GM19452 (cell line): ENCODE measurements around the gene PCDH9.

Source experiments
- ATAC-seq: cut with Tn5 transposase; IDR thresholded peaks from one replicate; pipeline ENCODE4 v1.9.1; 2021; ENCODE audit not compliant: unreplicated experiment

PCDH9 gene

DNA sequence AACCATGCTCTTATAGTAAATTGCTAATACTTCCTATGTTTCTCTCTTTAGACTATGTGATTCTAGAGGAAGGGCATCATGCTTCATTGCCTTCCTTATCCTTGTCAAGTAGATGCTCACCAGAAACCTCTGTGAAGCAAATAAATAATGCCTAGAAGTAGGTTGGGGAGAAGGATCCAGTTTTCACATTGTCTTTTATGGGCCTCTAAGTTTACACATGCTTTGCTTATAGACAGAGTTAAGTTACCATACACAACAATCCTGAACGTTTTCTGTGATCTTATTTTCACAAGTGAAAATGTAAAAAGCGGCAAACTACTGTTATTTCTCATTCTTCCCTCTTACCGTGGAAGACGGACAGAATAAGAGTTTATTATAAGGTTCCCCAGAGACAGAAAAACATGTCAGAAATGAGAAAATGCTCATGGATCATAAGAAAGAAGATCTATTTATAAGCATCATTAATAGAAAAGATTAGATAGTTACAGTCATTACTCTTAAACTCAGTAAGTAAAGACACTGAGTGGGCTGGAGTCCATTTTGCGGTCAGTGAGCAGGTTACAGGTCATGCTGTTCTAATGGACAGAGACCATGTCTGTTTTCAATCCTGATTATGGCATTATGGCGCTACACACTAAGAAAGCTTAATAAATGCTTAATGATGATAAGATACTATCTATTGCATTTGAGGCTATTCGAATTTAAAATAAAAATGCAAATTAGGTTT lies 723.9 kb downstream of the PCDH9 start:
- no peak for ATAC-seq

DNA sequence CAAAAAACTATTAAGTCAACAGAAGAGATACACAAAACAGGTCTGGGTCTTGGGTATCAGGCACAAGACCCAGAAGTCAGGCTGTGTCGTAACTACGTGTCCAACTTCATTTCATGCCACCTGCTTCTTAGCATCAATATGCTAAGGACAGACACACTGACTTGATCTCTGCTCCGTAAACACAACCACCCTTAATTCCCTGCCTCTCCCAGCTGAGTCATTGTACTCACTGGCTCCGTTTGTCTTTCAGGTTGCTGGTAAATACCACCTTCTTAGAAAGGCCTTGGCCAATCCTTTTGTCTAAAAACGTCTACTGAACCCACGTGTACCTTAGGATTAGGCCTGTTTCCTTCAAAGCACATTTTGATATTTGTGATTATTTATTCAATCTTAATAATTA lies 726.2 kb downstream of the PCDH9 start:
- ATAC-seq = no peak

DNA sequence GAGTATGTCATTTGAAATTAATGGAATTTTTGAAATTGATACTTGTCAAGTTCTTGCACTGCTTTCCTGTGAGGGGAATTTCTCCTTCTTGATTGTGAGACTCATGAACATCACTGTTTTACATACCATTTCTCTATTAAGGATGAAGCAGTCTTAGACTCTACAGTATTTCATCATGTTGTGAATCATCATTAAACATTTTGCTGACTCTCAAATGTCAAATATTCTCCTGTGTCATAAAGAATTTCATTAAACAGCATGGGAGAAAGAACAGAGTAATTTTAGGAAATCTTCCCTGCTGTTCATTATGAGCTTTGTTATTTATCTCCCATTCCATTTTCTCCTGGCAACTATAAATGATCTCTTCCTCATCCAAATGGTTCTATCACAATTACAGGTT lies 729.0 kb downstream of the PCDH9 start:
- ATAC-seq = no peak

DNA sequence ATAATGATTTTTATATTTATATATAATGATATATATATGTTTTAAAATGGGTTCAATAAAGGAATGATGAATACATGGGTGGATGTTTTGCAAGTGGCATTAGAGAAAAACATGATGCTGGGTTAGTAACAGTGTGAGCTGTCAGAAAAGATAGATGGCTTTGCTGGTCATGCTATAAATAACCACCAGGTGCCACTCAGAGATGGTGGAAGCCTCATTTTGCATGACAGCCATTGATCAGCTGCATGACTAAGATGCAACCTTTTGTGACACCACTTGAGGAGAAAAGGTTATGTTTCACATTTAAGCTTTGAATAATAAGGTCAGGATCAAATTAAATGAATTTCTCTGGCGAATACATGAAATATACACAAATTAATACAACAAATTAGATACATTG lies 737.7 kb downstream of the PCDH9 start:
- ATAC-seq = peak; percentile 83

DNA sequence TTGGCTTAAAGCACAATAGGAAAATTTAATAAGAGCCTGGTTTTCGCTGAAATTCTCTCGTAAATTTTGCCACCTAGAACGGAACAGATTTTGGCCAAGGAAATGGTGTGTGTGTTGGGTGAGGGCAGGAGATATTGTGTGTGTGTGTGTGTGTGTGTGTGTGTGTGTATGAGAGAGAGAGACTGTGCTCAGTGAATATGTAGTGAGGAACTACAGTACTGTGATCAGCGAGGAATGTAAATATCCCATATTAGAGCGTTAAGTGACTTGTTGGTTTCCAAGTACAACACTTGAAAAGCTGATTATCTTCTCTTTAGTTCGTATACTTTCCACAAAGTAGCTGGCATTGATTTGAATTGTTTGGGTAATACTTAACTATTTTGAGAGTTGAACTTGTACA lies 738.9 kb downstream of the PCDH9 start:
- ATAC-seq = no peak

DNA sequence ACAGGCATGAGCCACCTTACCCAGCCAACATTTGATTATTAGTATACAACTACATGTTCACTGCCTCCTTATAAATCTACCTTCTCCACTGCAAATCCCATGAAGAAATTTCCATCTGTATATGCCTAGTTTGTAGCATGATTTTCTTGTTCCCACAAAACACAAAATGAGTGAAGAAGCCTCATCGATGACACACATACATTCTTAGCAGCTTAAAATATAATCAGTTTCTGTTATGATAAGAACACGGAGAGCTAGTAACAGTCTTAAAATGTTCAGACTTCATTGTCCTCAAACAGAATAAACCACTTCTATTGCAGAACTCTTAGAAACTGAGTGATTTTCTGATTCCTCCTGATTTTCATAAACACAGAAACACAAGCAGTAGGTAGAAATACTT lies 740.5 kb downstream of the PCDH9 start:
- no peak for ATAC-seq

DNA sequence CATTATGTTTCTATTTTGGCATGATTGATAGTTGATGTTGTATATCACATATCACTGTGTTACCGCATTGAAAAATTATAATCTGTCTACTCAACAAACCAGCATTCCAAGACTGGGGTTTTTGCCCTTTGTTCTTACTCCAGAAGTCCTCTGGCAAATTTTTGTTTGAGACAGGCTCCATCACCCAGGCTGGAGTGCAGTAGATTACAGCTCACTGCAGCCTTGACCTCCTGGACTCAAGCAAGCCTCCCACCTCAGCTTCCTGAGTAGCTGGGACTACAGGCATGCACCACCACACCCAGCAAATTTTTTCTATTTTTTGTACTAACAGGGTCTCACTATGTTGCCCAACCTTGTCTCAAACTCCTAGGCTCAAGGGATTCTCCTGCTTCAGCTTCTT lies 741.0 kb downstream of the PCDH9 start:
- no peak for ATAC-seq

DNA sequence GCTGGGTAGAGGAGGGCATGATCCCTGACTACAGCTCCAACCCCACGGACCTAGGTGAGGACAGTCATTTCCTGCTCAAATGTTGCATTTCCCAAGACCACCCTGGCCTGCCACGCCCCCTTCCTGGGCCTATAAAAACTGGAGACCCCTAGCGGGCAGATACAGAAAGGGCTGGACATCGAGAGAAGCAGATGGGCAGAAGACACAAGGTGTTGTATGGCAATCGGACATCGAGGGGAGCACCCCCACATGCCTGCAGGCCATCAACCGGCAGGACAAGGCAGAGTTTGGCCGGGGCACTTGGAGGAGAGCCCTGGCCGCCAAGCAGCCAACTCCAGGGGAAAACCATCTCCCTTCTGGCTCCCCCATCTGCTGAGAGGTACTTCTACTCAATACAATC lies 746.4 kb downstream of the PCDH9 start:
- ATAC-seq = no peak

DNA sequence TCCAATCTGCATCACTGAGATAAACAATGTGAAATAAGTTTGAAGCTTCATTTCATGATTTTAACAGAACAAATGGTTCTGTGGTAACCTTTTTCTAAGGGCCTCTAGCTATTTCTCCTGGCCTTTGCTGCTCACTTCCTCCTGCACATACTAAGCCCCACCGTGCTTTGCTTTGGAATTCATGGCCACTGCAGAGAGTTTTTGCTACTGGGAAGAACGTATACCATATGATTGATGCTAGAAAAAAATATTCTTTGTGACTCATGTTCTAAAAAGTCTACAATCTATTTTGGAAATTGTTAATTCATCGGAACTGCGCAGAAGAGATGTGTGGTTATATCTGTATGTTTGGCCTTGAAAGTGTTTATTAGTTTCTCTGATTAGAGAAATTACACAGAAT lies 747.3 kb downstream of the PCDH9 start:
- no peak for ATAC-seq

DNA sequence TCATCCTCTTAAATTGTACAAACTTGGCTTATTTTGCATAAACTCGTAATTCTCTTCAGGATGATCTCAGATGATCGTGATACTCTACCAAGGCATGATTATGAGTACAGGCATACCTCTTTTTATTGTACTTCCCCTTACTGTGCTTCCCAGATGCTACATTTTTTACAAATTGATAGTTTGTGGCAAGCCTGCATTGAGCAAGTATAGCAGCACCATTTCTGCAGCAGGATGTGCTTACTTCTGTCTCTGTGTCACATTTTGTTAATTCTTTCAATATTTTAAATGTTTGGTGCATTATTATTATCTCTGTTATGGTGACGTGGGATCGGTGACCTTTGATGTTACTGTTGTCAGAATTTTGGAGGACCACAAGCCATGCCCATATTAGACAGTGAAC lies 752.3 kb downstream of the PCDH9 start:
- no peak for ATAC-seq

DNA sequence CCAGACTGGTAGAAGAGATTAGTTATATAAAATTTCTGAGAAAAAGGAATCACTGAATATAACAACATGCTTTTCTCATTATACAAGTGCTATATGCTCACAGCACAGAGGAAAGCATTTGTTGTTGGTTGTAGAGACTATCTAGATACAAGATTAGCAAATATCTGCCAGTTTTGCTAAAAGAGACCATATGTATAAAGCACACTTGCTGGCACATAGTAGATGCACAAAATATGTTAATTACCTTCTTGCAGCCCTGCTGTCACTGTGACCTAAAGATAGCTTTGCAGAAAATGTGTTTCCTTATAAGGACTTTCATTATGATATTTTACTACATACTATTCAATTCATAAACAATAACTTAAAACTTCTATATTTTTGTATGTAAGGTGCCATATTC lies 755.1 kb downstream of the PCDH9 start:
- no peak for ATAC-seq

DNA sequence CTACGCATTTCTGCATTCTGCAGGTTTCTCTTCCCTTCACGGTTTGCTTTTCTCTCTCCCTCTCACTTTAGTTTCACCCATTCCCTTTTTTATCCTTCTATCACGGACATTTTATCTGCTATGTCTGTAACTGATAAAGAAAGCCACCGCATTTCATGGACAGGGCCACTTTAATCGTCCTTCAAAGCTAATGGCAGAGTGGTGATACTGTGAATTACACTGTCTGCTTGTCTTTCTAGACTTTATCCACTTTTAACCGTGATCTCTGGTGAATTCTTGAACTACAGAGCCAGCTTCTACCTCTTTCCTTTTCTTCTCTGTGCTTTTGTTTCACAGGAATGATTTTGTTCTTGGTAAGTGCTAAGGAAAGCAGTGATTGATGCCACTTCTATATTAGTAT lies 760.4 kb downstream of the PCDH9 start:
- no peak for ATAC-seq

DNA sequence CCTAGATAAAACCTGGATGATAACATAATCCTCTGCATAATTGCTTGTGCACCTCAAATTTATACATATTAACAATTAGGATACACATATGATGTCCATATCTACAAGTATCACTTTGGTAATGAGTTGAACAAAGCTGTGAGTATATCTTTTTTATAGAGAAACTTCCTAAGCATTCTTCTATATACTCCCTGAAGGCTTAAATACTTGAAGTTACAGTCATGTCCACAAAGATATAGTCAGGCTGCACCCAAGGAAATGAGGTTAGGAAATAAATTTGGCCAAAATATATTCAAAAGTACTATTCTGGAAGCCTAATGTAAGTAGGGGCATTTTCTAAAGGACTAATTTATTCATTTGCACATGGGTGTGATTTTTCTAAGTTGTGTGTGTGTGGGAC lies 761.5 kb downstream of the PCDH9 start:
- ATAC-seq = no peak

DNA sequence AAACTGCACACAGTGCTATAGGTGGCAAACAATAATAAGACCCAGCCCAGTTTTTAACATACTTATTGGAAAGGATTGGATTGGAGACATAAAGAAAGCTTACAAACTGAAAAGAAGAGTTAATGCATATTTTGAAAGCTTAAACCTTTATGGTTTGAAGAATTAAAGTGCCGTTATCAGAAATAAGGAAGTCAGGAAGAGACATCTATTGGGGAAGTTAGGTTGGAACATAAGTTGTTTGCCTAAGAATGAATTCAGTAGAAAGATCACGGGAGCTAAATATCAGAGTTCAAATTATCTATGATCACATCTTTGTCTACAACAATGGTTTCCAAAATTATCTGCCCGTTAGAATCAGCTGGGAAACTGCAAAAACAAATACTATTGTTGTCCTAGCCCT lies 767.9 kb downstream of the PCDH9 start:
- no peak for ATAC-seq

DNA sequence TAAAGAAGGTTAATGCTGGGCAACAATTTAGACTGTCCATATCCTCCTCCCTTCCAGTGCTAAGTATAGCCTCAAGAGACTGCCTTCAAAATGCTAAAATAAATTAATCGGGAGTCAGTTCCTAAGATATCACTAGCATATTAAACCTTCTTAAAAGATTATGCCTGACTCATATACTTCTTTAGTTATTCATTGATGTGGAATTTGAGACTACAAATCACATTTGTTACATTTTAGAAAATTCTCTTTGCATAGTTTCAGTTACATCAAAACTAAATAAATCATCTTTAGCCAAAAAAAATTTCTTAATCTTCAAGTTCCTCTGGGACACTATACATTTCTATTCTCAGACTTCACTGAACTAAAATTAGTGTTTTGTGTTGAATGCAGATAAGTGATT lies 769.1 kb downstream of the PCDH9 start:
- ATAC-seq = no peak

DNA sequence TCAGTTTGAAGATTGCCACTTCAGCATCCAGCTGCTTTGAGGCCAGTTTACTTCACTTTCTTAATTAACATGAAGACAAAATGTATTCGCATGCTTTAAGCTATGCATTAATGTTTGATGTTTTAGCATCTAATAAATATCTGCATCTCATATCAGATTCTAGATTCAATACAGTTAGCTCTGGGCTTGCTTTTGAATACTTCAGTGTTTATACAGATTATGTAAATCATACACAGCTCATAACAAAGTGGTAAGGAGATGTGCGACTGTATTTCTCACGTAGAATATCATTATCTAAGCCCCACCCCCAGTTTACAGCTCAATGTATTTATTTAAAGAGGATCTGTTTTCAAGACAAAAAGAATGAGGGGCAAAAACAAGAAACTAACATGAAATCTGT lies 770.5 kb downstream of the PCDH9 start:
- ATAC-seq = no peak

DNA sequence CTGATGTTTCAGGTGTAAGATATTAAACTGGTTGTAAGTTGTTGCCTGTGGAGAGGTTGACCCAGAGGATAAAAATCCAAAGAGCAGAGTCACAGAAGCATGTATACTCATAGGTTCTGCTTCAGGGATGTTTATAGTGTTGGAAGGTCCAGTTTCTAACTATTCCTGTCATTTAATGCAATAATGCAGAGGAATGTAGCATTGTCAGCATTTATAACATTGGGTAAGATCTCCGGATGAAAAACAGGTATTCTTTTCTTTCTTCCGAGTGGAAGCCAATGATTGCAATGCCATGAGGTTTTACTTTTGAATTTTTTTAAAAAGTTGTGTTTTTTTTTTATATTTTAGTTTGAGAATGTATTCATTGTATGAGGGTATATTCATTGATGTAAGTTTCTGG lies 771.0 kb downstream of the PCDH9 start:
- ATAC-seq = no peak

DNA sequence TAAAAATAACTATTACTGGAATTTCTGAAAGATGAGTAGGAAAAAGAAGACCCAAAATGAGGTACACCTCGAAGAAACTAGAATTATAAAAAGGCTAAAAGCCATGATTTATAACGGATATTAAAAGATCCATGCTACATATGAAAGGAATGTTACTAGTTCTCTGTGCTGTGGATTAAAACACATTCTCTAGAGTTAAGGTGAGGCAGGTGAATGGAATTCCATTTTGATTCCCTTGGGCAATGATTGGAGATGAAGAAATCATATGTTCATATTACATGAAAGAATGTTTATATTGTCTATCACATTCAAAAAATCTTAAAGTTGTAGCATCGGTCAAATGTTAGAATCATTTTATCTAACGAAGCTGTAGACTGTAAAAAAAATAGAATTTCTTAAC lies 783.7 kb downstream of the PCDH9 start:
- ATAC-seq = no peak

DNA sequence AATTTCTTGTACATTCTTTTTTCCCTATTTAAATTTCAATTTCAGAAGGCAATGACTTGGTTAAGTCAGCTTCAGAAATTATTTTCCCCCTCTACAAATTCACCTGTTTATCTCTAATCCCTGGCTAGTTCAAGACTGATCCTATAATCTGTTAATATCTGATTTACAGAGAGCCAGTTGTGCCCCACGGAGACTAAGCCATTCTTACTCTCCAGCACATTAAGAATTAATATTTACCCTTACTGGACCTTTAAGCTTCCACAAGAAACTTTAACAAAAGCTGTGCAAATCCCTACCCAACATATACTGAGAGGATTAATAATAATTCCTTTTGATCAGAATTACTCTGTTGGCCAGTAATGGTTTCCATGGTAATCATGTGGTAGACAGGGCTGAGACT lies 786.2 kb downstream of the PCDH9 start:
- no peak for ATAC-seq

DNA sequence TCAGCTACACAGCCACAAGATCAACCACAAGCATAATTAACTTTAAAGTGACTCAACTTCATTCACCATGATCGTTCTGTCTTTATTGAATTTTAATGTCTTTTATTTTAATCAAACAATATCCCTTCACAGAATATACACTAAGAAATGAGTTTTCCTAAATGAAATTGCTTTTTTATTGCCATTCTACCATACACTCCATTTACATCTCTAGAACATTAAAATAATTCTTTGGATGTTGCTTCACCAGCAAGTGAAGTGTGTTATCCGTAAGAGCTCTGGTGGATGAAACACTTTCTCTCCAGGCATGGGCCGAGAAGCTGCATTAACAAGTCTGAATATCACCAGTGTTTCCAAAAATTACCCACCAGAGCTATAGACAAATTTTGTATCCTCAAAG lies 789.2 kb downstream of the PCDH9 start:
- no peak for ATAC-seq

DNA sequence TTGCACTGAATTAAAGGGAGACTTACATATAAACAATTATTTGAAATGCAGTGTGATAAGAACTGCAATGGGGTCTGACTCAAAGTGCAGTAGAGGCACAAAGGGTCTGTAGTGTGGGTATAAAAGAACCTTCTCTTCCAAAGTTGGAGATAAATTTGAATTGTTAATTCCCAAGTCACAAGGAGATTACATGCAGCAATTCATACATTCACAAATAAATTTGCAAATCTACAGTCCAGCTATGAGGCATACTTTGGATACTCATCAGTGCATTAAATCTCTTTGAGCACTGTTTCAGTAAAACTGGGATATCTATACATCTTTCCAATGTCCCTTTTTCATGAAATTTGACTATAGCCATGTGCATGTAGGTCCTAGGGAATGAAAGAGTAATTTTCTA lies 799.4 kb downstream of the PCDH9 start:
- no peak for ATAC-seq

DNA sequence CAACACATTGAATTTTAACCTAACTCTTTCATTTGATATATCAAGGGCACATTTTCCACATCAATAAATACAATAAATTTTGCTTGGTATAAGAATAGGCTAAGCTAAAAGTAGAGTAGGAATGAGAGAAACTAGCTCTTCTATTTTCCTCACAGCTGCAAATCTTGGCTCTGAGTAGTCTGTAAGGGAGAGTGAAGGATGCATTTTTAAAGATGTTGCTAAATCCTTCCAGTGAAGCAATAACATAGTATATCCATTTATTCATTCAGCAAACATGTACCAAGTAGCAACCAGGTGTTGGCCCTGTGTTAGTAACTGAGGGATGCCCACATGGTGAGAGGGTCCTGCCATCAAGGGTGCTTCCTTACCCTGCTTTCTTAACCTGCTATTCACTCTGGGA lies 799.9 kb downstream of the PCDH9 start:
- ATAC-seq = no peak

DNA sequence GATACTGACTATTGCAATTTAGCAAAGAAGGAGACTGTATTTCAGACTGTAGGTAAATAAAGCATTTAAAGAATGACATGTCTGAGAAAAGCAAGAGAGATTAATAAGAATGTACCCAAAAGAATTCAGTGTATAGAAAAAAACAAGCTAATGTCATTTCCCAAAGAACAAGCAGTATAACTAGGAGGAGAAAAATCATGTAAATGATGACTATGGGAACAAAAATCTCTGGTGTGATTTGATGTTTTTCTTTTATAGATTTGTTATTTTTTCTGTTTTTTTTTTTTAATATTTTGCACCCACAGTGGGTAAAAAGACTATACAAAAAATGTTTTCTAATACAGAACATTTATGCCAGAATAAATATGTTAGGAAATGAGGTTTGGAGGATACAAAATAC lies 801.0 kb downstream of the PCDH9 start:
- ATAC-seq = no peak

DNA sequence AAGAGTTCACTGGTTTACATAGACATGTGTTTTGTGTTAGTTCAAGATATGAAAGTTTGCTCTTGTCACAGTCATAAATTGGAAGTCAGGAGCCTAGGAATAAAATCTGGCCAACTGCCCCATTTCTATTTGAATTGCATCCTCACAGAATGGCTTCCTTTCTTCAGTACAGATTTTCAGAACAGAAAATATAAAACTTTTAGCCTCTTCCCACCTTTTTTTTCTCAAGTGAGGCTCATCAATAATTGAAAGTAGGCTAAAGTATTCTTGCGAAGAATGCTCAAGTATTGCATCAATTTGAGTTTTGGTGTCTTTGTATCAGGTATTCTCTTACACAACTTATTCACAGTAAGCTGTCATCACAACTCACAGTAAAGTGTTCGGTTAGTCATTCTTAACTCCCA lies 802.7 kb downstream of the PCDH9 start:
- ATAC-seq = no peak
